HG02798 (cell line): ENCODE data around the gene RAD50.

Experiments
- ATAC-seq: cut with Tn5 transposase; IDR thresholded peaks from one replicate; pipeline ENCODE4 v1.9.1; 2021; ENCODE audit warnings: mild to moderate bottlenecking; ENCODE audit not compliant: unreplicated experiment, poor library complexity

The RAD50 gene

GRCh38 chr5:132658381-132659302 lies 101.9 kb downstream of the RAD50 start:
- no peak for ATAC-seq

- no peak for ATAC-seq
Measured at GRCh38 chr5:132659598-132660493, 103.1 kb downstream of the RAD50 start.

GRCh38 chr5:132661231-132662003 lies 104.6 kb downstream of the RAD50 start:
- no peak for ATAC-seq

GRCh38 chr5:132662004-132662401 lies 105.2 kb downstream of the RAD50 start:
- ATAC-seq, result no peak

GRCh38 chr5:132662925-132663770 lies 106.4 kb downstream of the RAD50 start:
- ATAC-seq, result peak; percentile 66

GRCh38 chr5:132663771-132664695 lies 107.3 kb downstream of the RAD50 start:
- peak; percentile 57 for ATAC-seq

GRCh38 chr5:132664696-132665209 lies 108.0 kb downstream of the RAD50 start:
- ATAC-seq, result no peak

- ATAC-seq, result no peak
Measured at GRCh38 chr5:132665574-132666080, 108.8 kb downstream of the RAD50 start.

- no peak for ATAC-seq
Measured at GRCh38 chr5:132666310-132667123, 109.7 kb downstream of the RAD50 start.

GRCh38 chr5:132667309-132667708 lies 110.5 kb downstream of the RAD50 start:
- no peak for ATAC-seq

GRCh38 chr5:132667761-132668705 lies 111.3 kb downstream of the RAD50 start:
- no peak for ATAC-seq

- no peak for ATAC-seq
Measured at GRCh38 chr5:132668706-132669454, 112.1 kb downstream of the RAD50 start.

GRCh38 chr5:132669455-132669820 lies 112.7 kb downstream of the RAD50 start:
- ATAC-seq, result no peak

- no peak for ATAC-seq
Measured at GRCh38 chr5:132669966-132670882, 113.4 kb downstream of the RAD50 start.
